GM10266 (cell line): ENCODE results near the gene PTPRT.

Experiments used
- DNase-seq: peaks from one replicate; pipeline ENCODE4 v3.0.0; 2012; ENCODE audit errors: extremely low spot score
- TF ChIP-seq, protein P1 (sequence below): IDR thresholded peaks from 2 replicates; pipeline ENCODE4 v1.5.1; 2012; ENCODE audit warnings: mild to moderate bottlenecking, low read depth; ENCODE audit not compliant: control insufficient read depth, insufficient read depth; ENCODE audit errors: missing control alignments

PTPRT gene

DNA sequence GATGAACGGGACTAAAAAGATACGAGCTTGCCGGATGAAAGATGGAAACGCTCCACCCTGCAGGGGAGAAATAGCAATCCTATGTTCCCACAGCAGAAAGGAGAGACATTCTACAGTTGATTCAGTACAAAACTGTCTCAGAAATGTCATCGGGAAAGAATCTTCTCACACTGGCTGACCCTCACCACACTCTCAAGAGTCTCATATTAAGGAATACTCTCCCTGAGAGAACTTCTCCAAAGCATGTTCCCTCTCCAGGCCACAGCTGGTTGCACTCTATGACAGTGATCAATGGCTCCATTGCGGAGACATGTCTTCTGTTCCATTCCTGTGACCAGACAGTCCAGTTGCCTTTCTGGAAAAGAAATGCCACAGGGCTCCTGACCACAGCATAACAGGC lies 813.6 kb downstream of the PTPRT start:
- DNase-seq = no peak
- TF ChIP-seq, protein P1, sequence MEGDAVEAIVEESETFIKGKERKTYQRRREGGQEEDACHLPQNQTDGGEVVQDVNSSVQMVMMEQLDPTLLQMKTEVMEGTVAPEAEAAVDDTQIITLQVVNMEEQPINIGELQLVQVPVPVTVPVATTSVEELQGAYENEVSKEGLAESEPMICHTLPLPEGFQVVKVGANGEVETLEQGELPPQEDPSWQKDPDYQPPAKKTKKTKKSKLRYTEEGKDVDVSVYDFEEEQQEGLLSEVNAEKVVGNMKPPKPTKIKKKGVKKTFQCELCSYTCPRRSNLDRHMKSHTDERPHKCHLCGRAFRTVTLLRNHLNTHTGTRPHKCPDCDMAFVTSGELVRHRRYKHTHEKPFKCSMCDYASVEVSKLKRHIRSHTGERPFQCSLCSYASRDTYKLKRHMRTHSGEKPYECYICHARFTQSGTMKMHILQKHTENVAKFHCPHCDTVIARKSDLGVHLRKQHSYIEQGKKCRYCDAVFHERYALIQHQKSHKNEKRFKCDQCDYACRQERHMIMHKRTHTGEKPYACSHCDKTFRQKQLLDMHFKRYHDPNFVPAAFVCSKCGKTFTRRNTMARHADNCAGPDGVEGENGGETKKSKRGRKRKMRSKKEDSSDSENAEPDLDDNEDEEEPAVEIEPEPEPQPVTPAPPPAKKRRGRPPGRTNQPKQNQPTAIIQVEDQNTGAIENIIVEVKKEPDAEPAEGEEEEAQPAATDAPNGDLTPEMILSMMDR = no peak

DNA sequence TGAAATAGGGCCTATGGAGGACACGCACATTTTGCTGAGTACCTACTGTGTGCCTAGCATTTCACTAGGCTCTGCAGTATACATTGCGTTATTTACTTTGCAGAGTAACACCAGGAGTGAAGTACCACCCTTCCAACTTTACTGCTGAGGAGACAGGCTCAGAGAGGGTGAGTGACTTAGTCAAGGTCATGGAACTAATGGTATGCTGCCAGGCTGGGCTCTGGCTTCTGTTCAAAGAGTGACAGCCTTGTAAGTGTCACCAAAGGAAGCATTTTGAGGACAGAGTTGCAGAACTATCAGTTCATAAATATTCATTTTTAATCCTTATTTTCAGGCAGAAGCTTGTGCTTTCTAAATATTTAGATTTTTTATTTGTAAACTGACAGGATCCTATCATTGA lies 816.7 kb downstream of the PTPRT start:
- TF ChIP-seq, protein P1 = no peak
- DNase-seq = no peak

DNA sequence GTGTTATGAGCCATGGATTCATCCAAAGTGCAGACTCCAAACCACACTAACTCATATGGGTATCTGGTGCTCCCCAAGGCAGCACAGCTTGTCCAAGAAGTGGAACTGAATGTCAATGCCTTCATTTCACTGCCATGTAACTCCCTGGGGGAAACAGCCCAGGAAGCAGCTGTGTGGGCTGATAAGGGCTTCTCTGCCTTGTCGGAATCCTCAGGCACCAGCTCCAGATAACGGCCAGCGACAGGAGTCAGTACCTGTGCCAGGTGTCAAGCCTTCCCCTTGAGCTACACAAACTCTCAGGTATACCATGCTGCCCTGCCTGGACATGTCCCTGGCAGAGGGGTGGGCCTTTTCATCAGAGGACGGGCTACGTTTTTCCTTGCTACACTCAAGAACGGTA lies 819.6 kb downstream of the PTPRT start:
- TF ChIP-seq, protein P1 = no peak
- no peak for DNase-seq

DNA sequence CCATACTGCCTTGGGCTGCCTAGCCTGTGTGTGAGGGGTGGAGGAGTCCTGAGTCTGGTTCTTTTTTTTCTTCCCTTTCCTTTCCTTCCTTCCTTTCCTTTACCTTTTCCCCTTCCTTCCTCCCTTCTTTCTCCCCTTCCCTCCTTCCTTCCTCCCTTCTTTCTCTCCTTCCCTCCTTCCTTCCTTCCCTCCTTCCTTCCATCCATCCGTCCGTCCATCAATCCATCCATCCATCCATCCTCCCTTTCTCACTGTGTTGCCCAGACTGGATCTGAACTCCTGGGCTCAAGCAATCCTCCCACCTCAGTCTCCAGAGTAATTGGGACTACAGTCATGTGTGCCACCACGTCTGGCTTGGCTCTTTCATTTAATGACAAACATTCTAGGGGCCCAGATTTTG lies 820.8 kb downstream of the PTPRT start:
- TF ChIP-seq, protein P1 = no peak
- DNase-seq = no peak

DNA sequence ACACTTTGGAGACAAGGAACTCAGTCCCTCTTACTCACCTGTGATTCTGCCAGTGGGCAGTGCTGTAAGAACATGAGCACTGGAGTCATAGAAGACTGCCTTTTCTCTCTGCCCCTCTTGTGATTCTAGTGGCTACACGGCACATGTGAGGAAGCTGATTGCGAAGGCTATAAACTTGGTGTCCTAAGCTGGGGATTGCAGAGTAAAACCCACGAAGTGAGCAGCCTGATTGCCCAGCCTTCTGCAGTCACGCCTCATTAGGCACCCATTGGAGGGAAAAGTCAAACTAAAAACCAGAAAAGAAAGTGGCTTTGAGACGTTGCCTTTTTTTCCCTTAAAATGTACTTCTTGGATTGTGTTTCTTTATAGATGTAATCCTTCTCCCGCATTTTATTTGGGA lies 823.1 kb downstream of the PTPRT start:
- TF ChIP-seq, protein P1 = no peak

DNA sequence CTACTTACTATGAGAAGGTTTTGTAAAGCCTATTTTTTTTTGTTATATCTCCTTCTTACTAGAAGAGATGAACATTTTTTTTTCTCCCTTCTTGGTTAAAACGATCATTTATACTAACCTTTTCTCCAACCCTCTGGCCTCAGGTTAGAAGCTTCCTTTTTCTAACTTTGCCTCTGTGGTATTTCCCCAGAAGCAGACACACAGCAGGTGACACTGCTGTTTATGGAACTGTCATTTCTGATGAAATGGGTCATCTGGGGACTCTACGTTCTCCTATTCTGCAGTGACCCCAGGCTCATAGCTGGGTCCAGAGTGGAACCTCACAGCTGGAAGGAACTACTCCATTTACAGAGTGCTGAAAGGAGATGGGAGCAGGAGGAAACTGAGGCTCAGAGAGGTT lies 825.3 kb downstream of the PTPRT start:
- TF ChIP-seq, protein P1 = no peak
- DNase-seq = no peak

More for the DNA sequence above, 823.1 kb downstream of the PTPRT start:
- DNase-seq = no peak

DNA sequence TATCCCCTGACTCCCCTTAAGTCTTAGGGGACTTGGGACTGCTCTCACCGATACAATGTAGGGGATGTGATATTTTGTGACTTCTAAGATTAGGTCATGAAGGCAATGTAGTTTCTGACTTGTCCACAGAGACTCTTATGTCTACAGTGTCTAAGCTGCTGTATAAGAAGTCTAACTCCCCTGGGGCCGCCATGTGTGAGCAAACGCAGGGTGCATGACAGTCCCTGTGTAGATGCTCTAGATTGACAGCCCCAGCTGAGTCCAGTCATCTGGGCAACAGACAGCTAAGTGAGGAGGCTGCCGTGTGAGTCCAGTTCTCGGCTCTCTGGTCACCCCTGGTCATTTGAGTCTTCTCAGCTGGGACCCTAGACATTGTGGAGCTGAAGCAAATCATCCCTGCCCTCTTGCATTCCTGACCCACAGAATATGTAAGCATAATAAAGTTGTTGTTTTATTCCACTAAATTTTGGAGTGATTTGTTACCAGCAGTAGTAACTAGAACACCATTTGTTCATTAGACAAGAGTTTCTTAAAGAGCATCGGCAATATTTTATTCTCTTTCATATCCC lies 828.2 kb downstream of the PTPRT start:
- DNase-seq = no peak
- TF ChIP-seq, protein P1 = no peak
